PC-3 (cell line): Measurements from ENCODE around the gene RTP5. TPM values are rescaled to one million over a fixed set of nuclear protein-coding genes. Genes with fewer than 3 reads are reported as not detected.

Experiments
- ATAC-seq: fragments of 200-7000 bp; cut with Tn5 transposase; 2 replicates; pipeline ENCODE4 v1.9.1; 2020; ENCODE audit warnings: mild to moderate bottlenecking, moderate library complexity
- BruUV-seq: library from RNA; stranded (reverse); fragments of 400-500 nt; replicated peaks from 2 replicates; lab custom pipeline; 2021; lab: Mats Ljungman, UMichigan
- CTCF ChIA-PET: fragments of 300-600 bp; sonication (Branson Sonifier 250); formaldehyde crosslinking; loops from one replicate; lab custom pipeline; 2022; ENCODE audit warnings: antibody characterized with exemption; lab: Charles Lee
- POLR2A ChIA-PET: fragments of 300-600 bp; sonication (Branson Sonifier 250); formaldehyde crosslinking; loops from one replicate; lab custom pipeline; 2022; ENCODE audit warnings: antibody characterized with exemption; ENCODE audit not compliant: unreplicated experiment; lab: Charles Lee
- DNase-seq: peaks from one replicate; pipeline ENCODE4 v3.0.0-alpha.2; 2015
- H2AFZ ChIP-seq: fragments of 300-600 bp; sonication (generic); 2 replicates; pipeline ENCODE4 v1.6.0; 2016; ENCODE audit warnings: antibody characterized with exemption, low read length
- H3F3A ChIP-seq: fragments of 300-600 bp; sonication (generic); one replicate; pipeline ENCODE4 v1.6.0; 2017; ENCODE audit warnings: antibody characterized with exemption, low read length, control low read depth, mild to moderate bottlenecking; ENCODE audit not compliant: unreplicated experiment
- H3K27ac ChIP-seq: fragments of 300-600 bp; sonication (generic); 2 replicates; pipeline ENCODE4 v1.5.1; 2016; ENCODE audit warnings: mild to moderate bottlenecking, low read length
- H3K27me3 ChIP-seq: fragments of 300-600 bp; sonication (generic); 2 replicates; pipeline ENCODE4 v1.6.1; 2016; ENCODE audit warnings: low read length, mixed read lengths
- H3K36me3 ChIP-seq: fragments of 300-600 bp; sonication (generic); 2 replicates; pipeline ENCODE4 v1.6.1; 2016; ENCODE audit warnings: low read depth, mixed run types, low read length, mixed read lengths
- H3K4me1 ChIP-seq: fragments of 300-600 bp; sonication (generic); 2 replicates; pipeline ENCODE4 v1.5.1; 2016; ENCODE audit warnings: low read length; ENCODE audit not compliant: insufficient read depth
- H3K4me2 ChIP-seq: fragments of 300-600 bp; sonication (generic); 2 replicates; pipeline ENCODE4 v1.6.0; 2016; ENCODE audit warnings: low read length
- H3K4me3 ChIP-seq: fragments of 300-600 bp; sonication (generic); 2 replicates; pipeline ENCODE4 v1.5.1; 2016; ENCODE audit warnings: mild to moderate bottlenecking, low read length, mixed read lengths
- H3K79me2 ChIP-seq: fragments of 300-600 bp; sonication (generic); 2 replicates; pipeline ENCODE4 v1.6.1; 2017; ENCODE audit warnings: low read length, mixed read lengths
- H3K9ac ChIP-seq: fragments of 300-600 bp; sonication (generic); 2 replicates; pipeline ENCODE4 v1.6.0; 2016; ENCODE audit warnings: mild to moderate bottlenecking, low read length
- H3K9me2 ChIP-seq: fragments of 300-600 bp; sonication (generic); replicated peaks from 2 replicates; pipeline ENCODE4 v1.6.1; 2016; ENCODE audit warnings: mixed run types, low read length, mixed read lengths
- H3K9me3 ChIP-seq: fragments of 300-600 bp; sonication (generic); 2 replicates; pipeline ENCODE4 v1.6.1; 2016; ENCODE audit warnings: low read length, mixed read lengths
- H4K20me1 ChIP-seq: fragments of 300-600 bp; sonication (generic); 2 replicates; pipeline ENCODE4 v1.6.1; 2016; ENCODE audit warnings: low read length, mixed read lengths
- EZH2 ChIP-seq: fragments of 300-600 bp; sonication (generic); IDR thresholded peaks from one replicate; pipeline ENCODE4 v1.6.1; 2017; ENCODE audit warnings: antibody characterized with exemption, mild to moderate bottlenecking, low read length; ENCODE audit not compliant: unreplicated experiment
- EZH2phosphoT487 ChIP-seq: fragments of 300-600 bp; sonication (generic); IDR thresholded peaks from 2 replicates; pipeline ENCODE4 v1.6.1; 2018; ENCODE audit warnings: mild to moderate bottlenecking, antibody characterized with exemption, low read length, borderline replicate concordance
- intact Hi-C: fragments of 100-400 bp; cut with micrococcal nuclease; formaldehyde crosslinking; loops from 2 replicates; pipeline ENCODE4 v1.9.0; 2023
- total RNA-seq: library from RNA; depleted of rRNA; stranded (reverse); fragments of >200 nt; gene quantifications from 2 replicates; pipeline ENCODE4 v1.2.3, GENCODE V29; 2014
- TF ChIP-seq, protein P1 (sequence below): fragments of 300-600 bp; sonication (generic); conservative IDR thresholded peaks from 2 replicates; pipeline ENCODE4 v1.5.1; 2017; ENCODE audit warnings: antibody characterized with exemption, low read depth, mild to moderate bottlenecking, low read length

RTP5 gene
- total RNA-seq, 1 experiment from 2014 or later = not detected

GRCh38 chr2:241886840-241887447, 17.4 kb downstream of the RTP5 start:
- Histone ChIP-seq H3F3A (no peaks in the 10 kb centered on the region), H3K36me3 (no peaks in the 10 kb centered on the region), H3K9me2 (no peaks in the 10 kb centered on the region), H3K9me3 (no peaks in the 10 kb centered on the region), H3K4me3 (no peak overlapping the region), H3K79me2 (no peaks in the 10 kb centered on the region), H3K4me1 (peaks cover 12% of the 10 kb centered on the region), H3K4me2 (no peak overlapping the region), H4K20me1 (no peaks in the 10 kb centered on the region), H2AFZ (no peak overlapping the region), H3K27me3 (no peaks in the 10 kb centered on the region), H3K9ac (no peak overlapping the region), H3K27ac (no peak overlapping the region)
- ATAC-seq = no peak
- no peak for DNase-seq
- intact Hi-C loops = no loop called here
- TF ChIP-seq, protein P1, sequence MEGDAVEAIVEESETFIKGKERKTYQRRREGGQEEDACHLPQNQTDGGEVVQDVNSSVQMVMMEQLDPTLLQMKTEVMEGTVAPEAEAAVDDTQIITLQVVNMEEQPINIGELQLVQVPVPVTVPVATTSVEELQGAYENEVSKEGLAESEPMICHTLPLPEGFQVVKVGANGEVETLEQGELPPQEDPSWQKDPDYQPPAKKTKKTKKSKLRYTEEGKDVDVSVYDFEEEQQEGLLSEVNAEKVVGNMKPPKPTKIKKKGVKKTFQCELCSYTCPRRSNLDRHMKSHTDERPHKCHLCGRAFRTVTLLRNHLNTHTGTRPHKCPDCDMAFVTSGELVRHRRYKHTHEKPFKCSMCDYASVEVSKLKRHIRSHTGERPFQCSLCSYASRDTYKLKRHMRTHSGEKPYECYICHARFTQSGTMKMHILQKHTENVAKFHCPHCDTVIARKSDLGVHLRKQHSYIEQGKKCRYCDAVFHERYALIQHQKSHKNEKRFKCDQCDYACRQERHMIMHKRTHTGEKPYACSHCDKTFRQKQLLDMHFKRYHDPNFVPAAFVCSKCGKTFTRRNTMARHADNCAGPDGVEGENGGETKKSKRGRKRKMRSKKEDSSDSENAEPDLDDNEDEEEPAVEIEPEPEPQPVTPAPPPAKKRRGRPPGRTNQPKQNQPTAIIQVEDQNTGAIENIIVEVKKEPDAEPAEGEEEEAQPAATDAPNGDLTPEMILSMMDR = no peak
- TF ChIP-seq EZH2 (no peak), EZH2phosphoT487 (no peak)
- POLR2A ChIA-PET = no interaction called here
- CTCF ChIA-PET = no interaction called here
- no TSS peak for BruUV-seq

DNA sequence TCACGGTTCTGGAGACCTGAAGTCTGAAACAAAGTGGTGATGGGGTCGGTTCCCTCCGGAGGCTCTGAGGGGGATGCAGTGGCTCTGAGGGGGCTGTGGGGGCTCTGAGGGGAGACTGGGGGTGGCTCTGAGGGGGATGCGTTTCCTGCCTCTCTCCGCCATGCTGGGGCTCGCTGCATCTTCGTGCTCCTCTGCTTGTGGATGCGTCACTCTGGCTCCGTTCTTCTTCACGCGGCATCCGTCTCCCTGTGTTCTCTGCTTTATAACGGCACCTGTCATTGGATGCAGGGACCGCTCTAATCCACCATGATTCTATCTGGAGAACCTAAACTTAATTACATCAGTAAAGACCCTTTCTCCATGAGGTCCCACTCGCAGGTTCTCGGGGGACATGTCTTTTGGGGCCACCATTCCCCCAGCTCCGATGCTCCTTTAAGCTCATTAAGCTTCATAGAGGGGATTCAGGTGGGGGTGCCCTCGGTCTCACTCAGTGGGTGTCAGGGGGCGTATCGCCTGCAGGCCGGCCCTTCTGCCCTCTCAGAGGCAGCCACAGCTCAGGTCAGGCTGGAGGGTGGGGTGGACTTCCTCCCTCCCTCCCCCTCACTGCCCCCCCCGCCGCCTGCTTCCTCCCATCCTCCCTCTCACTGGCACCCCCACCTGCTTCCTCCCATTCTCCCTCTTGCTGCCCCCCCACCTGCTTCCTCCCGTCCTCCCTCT, 18.4 kb downstream of the RTP5 start:
- Histone ChIP-seq H3K36me3 (no peaks in the 10 kb centered on the region), H3K27ac (no peak overlapping the region), H3K9ac (no peak overlapping the region), H3K4me1 (peaks cover 1% of the 10 kb centered on the region; the same call in 1 of the 2 replicates), H3K4me3 (no peak overlapping the region), H3K4me2 (no peak overlapping the region), H4K20me1 (no peaks in the 10 kb centered on the region), H3K27me3 (no peaks in the 10 kb centered on the region), H3K9me3 (no peaks in the 10 kb centered on the region), H3K79me2 (no peaks in the 10 kb centered on the region), H3K9me2 (no peaks in the 10 kb centered on the region), H2AFZ (no peak overlapping the region), H3F3A (no peaks in the 10 kb centered on the region)
- no peak for TF ChIP-seq EZH2
- TF ChIP-seq EZH2phosphoT487 = no peak
- TF ChIP-seq, protein P1 = no peak
- intact Hi-C loops = no loop called here
- CTCF ChIA-PET = no interaction called here
- DNase-seq (no peak), ATAC-seq (no peak)
- no TSS peak for BruUV-seq
- POLR2A ChIA-PET = no interaction called here

DNA sequence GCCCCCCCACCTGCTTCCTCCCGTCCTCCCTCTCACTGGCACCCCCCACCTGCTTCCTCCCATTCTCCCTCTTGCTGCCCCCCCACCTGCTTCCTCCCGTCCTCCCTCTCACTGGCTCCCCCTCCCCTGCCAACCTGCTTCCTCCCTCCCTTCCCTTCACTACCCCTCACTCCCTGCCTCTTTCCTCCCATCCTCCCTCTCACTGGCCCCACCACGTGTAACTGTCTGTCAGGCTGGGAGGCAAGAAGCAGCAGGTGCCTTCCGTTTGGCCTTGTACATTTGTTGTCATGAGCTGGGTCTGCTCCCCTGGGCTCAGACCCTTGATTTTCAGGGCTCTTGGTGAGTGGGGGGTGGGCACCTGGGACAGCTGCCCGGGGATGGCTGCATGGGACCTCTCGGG, 19.1 kb downstream of the RTP5 start:
- POLR2A ChIA-PET = no interaction called here
- no peak for TF ChIP-seq EZH2phosphoT487
- no peak for TF ChIP-seq EZH2
- TF ChIP-seq, protein P1 = no peak
- H3K9ac ChIP-seq = no peak overlapping the region
- H3K27me3 ChIP-seq = no peaks in the 10 kb centered on the region
- H3K9me3 ChIP-seq = no peaks in the 10 kb centered on the region
- no TSS peak for BruUV-seq
- H3F3A ChIP-seq = no peaks in the 10 kb centered on the region
- CTCF ChIA-PET = no interaction called here
- ATAC-seq (no peak), DNase-seq (no peak)
- H3K9me2 ChIP-seq = no peaks in the 10 kb centered on the region
- no peaks in the 10 kb centered on the region; the same call in 1 of the 2 replicates for H3K4me1 ChIP-seq
- no peaks in the 10 kb centered on the region for H3K79me2 ChIP-seq
- H2AFZ ChIP-seq = no peak overlapping the region
- H3K4me3 ChIP-seq = no peak overlapping the region
- no peaks in the 10 kb centered on the region for H3K36me3 ChIP-seq
- intact Hi-C loops = no loop called here
- no peak overlapping the region for H3K4me2 ChIP-seq
- H3K27ac ChIP-seq = no peak overlapping the region
- H4K20me1 ChIP-seq = no peaks in the 10 kb centered on the region
